Fibroblast of pulmonary artery (primary cell): ENCODE measurements around the gene C22orf42.
"Not testable (repeated sequence)": the region's sequence is repeated elsewhere in the genome, so short reads cannot be mapped to it uniquely, and the experiment has no call there.

Experiments used
- DNase-seq: peaks from one replicate; pipeline ENCODE4 v3.0.0-alpha.2; 2010; ENCODE audit warnings: low read depth
- H3K4me3 ChIP-seq: replicated peaks from 2 replicates; pipeline ENCODE4 v1.5.1; 2011; ENCODE audit warnings: low read depth, mild to moderate bottlenecking, control low read depth, low read length, moderate library complexity
- TF ChIP-seq, protein P1 (sequence below): IDR thresholded peaks from 2 replicates; pipeline ENCODE4 v1.5.1; 2011; ENCODE audit warnings: mild to moderate bottlenecking, control low read depth, low read length, inconsistent platforms; ENCODE audit errors: missing control alignments

The C22orf42 gene

DNA sequence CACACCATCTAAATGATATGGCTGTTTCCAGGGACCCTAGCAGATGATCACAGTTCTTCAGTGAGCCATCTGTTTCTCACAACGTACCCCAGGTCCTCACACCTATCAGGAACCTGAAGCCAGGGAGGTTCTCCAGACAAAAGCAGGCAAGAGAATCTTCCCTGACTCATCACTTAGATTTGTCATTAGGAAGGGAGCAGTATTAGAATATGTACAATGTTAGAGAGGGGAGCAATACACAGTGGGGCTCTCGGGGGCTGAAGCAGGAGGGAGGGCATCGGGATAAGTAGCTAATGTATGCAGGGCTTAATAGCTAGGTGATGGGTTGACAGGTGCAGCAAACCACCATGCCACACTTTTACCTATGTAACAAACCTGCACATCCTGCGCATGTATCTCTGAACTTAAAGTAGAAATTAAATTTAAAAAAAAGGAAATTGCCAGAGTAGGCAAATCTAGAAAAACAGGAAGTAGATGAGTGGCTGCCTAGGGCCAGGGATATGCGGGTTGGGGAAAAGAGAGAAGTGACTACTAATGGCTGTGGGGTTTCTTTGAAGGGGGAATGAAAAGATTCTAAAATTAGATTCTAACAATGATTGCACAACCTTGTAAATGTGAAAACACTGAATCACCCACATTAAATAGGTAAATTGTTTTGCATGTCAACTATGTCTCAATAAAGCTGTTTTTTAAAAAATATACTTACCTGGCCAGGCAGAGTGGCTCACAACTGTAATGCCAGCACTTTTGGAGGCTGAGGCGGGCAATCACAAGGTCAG lies 14.4 kb downstream of the C22orf42 start:
- DNase-seq = no peak
- TF ChIP-seq, protein P1, sequence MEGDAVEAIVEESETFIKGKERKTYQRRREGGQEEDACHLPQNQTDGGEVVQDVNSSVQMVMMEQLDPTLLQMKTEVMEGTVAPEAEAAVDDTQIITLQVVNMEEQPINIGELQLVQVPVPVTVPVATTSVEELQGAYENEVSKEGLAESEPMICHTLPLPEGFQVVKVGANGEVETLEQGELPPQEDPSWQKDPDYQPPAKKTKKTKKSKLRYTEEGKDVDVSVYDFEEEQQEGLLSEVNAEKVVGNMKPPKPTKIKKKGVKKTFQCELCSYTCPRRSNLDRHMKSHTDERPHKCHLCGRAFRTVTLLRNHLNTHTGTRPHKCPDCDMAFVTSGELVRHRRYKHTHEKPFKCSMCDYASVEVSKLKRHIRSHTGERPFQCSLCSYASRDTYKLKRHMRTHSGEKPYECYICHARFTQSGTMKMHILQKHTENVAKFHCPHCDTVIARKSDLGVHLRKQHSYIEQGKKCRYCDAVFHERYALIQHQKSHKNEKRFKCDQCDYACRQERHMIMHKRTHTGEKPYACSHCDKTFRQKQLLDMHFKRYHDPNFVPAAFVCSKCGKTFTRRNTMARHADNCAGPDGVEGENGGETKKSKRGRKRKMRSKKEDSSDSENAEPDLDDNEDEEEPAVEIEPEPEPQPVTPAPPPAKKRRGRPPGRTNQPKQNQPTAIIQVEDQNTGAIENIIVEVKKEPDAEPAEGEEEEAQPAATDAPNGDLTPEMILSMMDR = no peak
- no peak overlapping the region for H3K4me3 ChIP-seq

DNA sequence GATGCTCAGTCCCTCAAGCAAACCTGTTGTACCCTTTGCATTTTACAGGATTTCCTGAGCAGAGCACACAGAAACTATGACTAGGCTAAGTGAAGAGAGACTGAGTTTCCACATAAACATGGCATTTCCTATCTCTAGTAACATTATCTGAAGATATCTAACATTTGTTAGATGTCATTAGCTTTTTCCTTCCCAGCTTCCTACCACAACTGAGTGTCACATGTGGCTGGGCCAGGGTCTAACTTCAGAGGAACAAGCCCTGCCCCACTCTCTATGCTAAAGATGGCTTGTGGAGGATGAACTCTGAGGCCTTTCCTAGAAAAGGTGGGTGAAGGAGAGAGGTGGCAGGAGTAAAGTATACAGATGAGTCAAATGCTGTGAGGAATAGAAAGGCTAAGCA lies 16.5 kb downstream of the C22orf42 start:
- TF ChIP-seq, protein P1 = no peak
- no peak for DNase-seq
- no peak overlapping the region for H3K4me3 ChIP-seq

DNA sequence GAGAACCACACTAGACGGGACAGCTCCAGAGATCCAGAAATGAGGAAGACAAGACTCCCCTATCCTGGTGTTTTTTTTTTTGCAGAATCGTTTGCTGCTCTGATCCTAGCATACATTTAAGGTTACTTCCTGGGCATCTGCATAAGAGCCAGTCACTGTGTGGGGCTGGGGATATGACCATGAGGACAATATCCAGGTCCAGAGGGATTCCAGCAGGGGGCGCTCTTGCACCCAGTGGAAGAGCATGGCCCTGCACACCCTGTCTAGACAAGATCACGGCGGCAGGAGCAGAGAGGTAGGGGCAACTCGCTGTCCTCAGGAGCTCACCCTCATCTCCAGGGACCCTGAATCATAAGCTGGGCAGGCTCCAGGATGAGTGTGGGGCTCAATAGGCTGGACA lies 18.4 kb downstream of the C22orf42 start:
- not testable (repeated sequence) for DNase-seq, H3K4me3 ChIP-seq

DNA sequence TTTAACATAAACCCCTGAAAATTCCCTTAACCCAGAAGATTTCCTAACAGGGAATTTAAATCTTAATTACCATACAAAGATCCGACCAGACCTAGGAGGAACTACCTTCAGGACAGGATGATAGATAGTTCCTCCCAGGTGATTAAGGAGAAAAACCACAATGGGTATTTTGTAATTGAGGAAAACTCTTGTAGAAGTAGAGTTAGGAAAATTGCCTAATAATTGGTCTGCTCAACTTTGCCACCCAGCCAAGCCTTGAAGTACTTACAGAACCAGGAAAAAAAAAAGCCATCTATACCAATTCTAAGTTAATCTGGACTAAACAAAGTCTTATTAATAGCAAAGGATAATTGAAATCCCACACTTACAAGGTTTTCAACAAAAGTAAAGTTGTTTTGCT lies 20.5 kb downstream of the C22orf42 start:
- H3K4me3 ChIP-seq, DNase-seq: not testable (repeated sequence)

DNA sequence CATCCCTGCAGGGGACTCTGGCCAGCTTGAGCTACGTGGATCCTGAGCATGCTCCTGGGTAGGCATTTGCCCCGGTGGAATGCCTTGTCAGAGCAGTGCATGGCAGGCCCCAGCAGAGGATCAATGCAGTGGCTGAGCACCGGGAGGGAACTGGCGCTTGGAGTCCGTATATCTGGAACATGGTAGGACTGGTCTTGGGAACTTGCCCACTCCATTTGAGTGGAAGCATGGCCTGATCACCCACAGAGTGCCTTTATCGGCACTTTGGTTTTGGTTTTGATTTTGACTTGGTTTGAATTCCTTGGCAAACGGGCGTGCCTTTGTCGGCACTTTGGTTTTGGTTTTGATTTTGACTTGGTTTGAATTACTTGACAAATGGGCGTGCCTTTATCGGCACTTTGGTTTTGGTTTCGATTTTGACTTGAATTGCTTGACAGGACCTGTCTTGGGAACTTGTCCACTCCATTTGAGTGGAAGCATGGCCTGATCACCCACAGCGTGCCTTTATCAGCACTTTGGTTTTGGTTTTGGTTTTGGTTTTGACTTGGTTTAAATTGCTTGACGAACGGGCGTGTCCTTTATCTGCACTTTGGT lies 21.3 kb downstream of the C22orf42 start:
- DNase-seq, H3K4me3 ChIP-seq: not testable (repeated sequence)

DNA sequence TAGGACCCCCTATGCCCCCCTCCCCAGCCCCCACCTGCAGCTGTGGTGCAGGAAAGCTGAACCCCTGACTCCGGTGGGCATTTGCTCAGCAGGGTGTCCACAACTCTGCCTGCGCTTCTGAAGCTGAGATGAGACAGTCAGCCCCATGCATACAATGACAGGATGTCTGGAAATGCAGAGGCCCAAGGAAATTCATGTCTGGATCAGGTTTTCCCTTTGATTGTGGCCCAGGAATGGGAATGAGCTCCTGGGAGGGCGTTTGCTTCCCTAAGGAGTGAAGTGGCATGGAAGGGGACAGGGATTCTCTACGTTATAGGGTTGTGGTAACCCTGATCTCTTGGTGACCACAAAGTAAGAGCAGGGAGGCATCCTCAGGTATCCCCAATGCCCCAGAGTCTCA lies 22.2 kb downstream of the C22orf42 start:
- not testable (repeated sequence) for DNase-seq, H3K4me3 ChIP-seq

DNA sequence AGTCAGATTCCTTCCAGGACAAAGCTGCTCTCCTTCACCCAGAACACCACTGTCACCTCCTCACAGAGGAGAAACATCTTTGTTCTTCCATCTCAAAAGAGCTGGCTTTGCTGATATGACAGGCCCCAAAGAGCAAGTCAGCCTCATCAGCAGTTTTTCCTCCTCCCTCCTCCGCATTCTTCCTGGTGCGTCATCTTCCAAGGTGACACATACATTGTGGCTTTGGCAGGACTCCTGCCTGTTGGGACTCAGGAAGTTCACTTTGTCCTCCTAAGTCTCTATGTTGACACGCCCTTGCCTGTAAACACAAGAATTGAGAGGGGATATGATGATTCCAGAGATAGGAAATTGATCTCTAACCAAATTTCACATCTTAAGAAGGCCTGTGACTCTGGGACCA lies 23.1 kb downstream of the C22orf42 start:
- DNase-seq = peak; percentile 52

DNA sequence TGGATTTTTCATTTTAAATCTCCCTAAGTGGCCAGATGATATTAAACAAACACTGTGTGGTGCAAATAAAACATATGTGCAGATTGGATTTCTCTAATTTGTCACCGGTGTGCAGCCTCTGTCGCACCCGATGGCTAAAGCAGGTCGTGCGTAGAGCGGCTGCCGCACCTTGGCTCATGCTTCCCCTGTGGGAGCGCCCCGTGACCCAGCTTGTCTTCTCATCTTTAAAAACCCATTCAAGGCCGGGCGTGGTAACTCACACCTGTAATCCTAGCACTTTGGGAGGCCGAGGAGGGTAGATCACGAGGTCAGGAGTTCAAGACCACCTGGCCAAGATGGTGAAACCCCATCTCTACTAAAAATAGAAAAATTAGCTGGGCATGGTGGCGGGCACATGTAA lies 24.3 kb downstream of the C22orf42 start:
- not testable (repeated sequence) for H3K4me3 ChIP-seq, DNase-seq

More for the DNA sequence above, 23.1 kb downstream of the C22orf42 start:
- H3K4me3 ChIP-seq = not testable (repeated sequence)

DNA sequence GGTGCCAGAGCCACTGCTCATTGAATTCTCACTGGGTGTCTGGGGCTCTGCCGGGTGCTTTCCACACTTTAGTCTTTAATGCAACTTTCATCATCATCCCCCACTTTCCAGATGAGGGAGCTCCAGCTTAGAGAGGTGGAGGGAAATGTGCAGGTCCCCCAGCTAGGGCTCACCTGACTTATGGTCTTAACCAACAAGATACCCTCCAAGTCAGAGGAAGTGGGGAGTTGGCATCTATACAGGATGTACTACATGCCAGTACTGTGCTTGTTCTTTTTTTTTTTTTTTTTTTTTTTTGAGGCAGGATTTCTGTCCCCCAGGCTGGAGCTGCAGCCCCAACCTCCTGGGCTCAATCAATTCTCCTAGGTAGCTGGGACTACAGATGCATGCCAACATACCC lies 26.3 kb downstream of the C22orf42 start:
- TF ChIP-seq, protein P1 = no peak
- H3K4me3 ChIP-seq = no peak overlapping the region
- DNase-seq = no peak

DNA sequence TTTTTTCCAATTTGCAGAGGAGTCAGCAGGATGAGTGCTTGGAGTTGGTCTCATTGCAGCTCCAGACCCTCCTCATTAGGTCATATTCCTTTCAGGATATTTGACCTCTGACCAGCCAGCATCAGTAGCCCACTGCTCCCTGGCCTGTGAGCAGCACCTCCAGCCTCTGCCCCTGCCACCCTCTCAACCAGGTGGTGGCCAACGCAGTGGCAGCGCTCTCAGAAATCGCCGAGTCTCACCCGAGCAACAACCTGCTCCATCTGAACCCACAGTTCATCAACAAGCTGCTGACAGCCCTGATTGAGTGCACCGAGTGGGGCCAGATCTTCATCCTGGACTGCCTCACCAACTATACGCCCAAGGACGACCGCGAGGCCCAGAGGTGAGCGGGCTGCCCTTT lies 27.0 kb downstream of the C22orf42 start:
- no peak for DNase-seq
- no peak overlapping the region for H3K4me3 ChIP-seq
- TF ChIP-seq, protein P1 = no peak
